Hematopoietic multipotent progenitor cell treated with erythropoietin and hydrocortisone succinate and interleukin-3 and kit ligand, for 17 days (in vitro differentiated cells): ENCODE results near the gene SLC43A2.
A peak's percentile ranks its signal among the peaks of the same experiment; 100 is the strongest.

Experiments used
- DNase-seq: peaks from one replicate; pipeline ENCODE4 v3.0.0-alpha.2; 2015; ENCODE audit warnings: low spot score

Gene SLC43A2

GRCh38 chr17:1562176-1562643 lies 66.4 kb downstream of the SLC43A2 start:
- DNase-seq = no peak

- DNase-seq = peak; percentile 34
Observed at GRCh38 chr17:1561420-1562175, 67.0 kb downstream of the SLC43A2 start.

GRCh38 chr17:1560858-1561355 lies 67.7 kb downstream of the SLC43A2 start:
- no peak for DNase-seq

- DNase-seq = no peak
Observed at GRCh38 chr17:1560101-1560857, 68.4 kb downstream of the SLC43A2 start.

GRCh38 chr17:1559047-1560043 lies 69.3 kb downstream of the SLC43A2 start:
- no peak for DNase-seq

- no peak for DNase-seq
Observed at GRCh38 chr17:1558401-1558800, 70.2 kb downstream of the SLC43A2 start.

GRCh38 chr17:1557355-1558095 lies 71.1 kb downstream of the SLC43A2 start:
- DNase-seq = no peak

GRCh38 chr17:1555651-1556471 lies 72.8 kb downstream of the SLC43A2 start:
- no peak for DNase-seq

GRCh38 chr17:1554751-1555540 lies 73.7 kb downstream of the SLC43A2 start:
- no peak for DNase-seq

GRCh38 chr17:1553354-1554266 lies 75.0 kb downstream of the SLC43A2 start:
- DNase-seq = no peak

GRCh38 chr17:1552932-1553331 lies 75.7 kb downstream of the SLC43A2 start:
- DNase-seq = no peak

- no peak for DNase-seq
Observed at GRCh38 chr17:1551741-1552140, 76.9 kb downstream of the SLC43A2 start.

GRCh38 chr17:1548032-1548431 lies 80.6 kb downstream of the SLC43A2 start:
- no peak for DNase-seq

- DNase-seq = no peak
Observed at GRCh38 chr17:1546292-1546922, 82.2 kb downstream of the SLC43A2 start.

GRCh38 chr17:1545618-1546017 lies 83.0 kb downstream of the SLC43A2 start:
- DNase-seq = no peak

GRCh38 chr17:1542316-1542715 lies 86.3 kb downstream of the SLC43A2 start:
- no peak for DNase-seq

GRCh38 chr17:1541367-1541904 lies 87.2 kb downstream of the SLC43A2 start:
- DNase-seq = no peak

GRCh38 chr17:1539811-1540210 lies 88.8 kb downstream of the SLC43A2 start:
- DNase-seq = no peak
